IPS-18c (cell line): Measurements from ENCODE around the gene C14orf93.

Experiments used
- H3K4me3 ChIP-seq: 2 replicates; pipeline ENCODE4 v1.7.0; 2013; ENCODE audit warnings: low read depth, mild to moderate bottlenecking, low read length, moderate library complexity; ENCODE audit not compliant: insufficient read depth
- H3K9me3 ChIP-seq: one replicate; pipeline ENCODE4 v1.6.1; 2013; ENCODE audit warnings: mild to moderate bottlenecking, low read length, moderate library complexity; ENCODE audit not compliant: control insufficient read depth, insufficient read depth

Gene C14orf93

GRCh38 chr14:23047751-23048693 lies 38.1 kb upstream of the C14orf93 start:
- Histone ChIP-seq H3K9me3 (no peaks in the 10 kb centered on the region), H3K4me3 (no peak overlapping the region)

DNA sequence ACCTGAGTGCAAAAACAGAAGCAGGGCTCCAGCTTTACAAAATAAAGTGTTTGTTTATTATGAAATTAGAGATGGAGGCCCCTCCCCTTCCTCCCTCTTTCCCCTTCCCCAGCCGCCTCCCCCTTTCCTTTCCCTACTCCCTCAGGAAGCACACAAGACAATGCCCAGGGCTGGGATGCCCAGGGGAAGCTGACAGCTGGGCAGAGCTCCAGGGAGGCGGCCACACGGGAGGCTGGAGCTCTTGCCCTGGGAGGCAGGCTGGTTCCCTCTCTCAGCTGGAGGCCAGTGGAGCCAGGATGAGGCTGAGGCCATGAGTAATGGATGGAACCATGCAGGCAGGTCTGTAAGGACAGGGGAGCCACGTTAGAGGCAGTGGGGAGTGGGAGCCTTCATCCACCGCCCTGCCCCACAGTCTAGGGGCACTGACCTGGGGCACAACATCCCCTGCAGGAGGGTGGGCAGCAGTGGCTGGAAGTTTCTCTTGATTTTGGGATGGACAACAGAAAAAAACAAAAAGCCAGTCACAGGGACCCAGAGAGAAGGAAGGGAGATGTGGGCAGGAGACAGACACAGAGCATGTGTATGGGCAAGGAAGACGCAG lies 37.2 kb upstream of the C14orf93 start:
- no peaks in the 10 kb centered on the region for H3K9me3 ChIP-seq

GRCh38 chr14:23045419-23046357 lies 35.7 kb upstream of the C14orf93 start:
- H3K9me3 ChIP-seq, result no peaks in the 10 kb centered on the region

More for the DNA sequence above, 37.2 kb upstream of the C14orf93 start:
- H3K4me3 ChIP-seq, result no peak overlapping the region

DNA sequence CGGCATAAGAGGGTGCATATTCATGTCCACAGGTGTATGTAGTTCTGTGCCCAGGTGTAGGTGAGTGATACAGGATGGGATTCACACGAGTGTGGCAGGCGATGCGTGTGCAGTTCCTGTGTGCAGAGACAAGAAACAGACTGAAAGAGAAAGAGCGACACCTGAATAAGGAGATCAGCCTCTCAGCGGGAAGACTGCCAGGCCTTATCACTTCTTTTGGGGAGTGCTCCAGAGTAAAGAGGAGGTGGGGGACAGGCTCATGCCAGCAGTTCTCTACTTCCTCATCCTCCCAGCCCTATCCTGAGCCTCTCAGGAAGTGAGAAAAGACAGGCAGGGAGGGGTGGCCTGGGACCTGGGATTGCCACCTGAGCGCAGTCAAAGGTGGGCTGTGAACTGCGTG lies 34.9 kb upstream of the C14orf93 start:
- H3K4me3 ChIP-seq, result no peak overlapping the region
- no peaks in the 10 kb centered on the region for H3K9me3 ChIP-seq

More at GRCh38 chr14:23045419-23046357, 35.7 kb upstream of the C14orf93 start:
- no peak overlapping the region for H3K4me3 ChIP-seq

- H3K9me3 ChIP-seq, result no peaks in the 10 kb centered on the region
- no peak overlapping the region for H3K4me3 ChIP-seq
These were observed 33.8 kb upstream of the C14orf93 start for GRCh38 chr14:23043754-23044153.

DNA sequence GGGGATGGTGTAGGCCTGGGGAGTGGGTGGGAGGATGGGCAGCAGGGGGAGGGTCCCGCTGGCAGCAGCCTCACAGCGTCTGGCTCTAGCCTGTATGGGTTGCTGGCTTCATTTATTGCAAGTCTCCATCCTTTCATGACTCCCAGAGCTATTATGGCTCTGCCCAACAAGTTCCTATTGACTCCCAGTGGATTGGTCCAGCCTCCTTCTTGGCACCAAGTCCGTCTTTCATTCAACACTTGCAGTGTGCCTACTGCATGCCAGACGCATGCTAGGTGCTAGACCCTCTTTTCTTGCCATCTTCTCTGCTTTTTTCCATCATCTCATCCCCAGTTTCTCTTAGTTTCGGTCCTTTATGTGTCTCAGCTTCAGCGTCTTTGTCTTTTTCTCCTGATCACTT lies 33.2 kb upstream of the C14orf93 start:
- Histone ChIP-seq H3K4me3 (no peak overlapping the region), H3K9me3 (no peaks in the 10 kb centered on the region)

DNA sequence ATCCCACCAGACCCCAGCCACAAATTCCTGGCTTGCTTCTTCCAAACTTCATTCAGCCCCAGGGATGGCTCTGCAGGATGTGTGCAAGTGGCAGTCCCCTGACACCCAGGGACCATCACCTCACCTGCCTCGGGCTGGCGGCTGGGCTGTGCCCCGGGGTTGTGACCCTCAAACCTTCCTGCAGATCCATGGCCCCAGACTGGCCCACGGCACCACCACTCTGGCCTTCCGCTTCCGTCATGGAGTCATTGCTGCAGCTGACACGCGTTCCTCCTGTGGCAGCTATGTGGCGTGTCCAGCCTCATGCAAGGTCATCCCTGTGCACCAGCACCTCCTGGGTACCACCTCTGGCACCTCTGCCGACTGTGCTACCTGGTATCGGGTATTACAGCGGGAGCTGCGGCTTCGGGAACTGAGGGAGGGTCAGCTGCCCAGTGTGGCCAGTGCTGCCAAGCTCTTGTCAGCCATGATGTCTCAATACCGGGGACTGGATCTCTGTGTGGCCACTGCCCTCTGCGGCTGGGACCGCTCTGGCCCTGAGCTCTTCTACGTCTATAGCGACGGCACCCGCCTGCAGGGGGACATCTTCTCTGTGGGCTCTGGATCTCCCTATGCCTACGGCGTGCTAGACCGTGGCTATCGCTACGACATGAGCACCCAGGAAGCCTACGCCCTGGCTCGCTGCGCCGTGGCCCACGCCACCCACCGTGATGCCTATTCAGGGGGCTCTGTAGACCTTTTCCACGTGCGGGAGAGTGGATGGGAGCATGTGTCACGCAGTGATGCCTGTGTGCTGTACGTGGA lies 32.4 kb upstream of the C14orf93 start, which contains the start of gene PSMB11:
TSS of gene PSMB11 (plus strand) at position 51 of the 804 bp plus-strand sequence. CDS start at position 65, 14 bp downstream.
- Histone ChIP-seq H3K9me3 (no peaks in the 10 kb centered on the region), H3K4me3 (no peak within 1 kb of the TSS)

DNA sequence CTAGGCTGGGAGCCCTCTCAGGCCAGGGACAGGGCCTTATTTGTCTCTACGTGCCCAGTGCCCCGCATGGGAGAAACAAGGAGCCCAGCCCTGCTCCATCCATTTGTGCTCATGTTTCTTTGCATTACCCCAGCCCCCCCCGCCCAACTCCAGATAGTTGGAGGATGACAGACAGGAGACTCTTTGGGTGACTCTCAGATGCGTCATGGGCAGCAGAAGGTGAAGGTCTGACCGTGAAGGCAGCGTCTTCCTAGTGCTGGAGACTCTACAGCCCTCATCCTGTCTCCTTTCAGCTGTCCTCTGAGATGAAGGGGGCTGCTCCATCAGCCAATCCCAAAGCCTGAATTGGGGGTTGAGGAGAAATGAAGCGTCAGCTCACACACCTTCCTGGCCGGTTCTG lies 31.8 kb upstream of the C14orf93 start:
- Histone ChIP-seq H3K4me3 (no peak overlapping the region), H3K9me3 (no peaks in the 10 kb centered on the region)

- H3K9me3 ChIP-seq, result no peaks in the 10 kb centered on the region
- H3K4me3 ChIP-seq, result no peak overlapping the region
These were observed 30.2 kb upstream of the C14orf93 start for GRCh38 chr14:23040100-23040499.

GRCh38 chr14:23035303-23036144 lies 25.6 kb upstream of the C14orf93 start:
- Histone ChIP-seq H3K4me3 (peak overlapping the region; percentile 90; the same call in 1 of the 2 replicates), H3K9me3 (no peaks in the 10 kb centered on the region)

- Histone ChIP-seq H3K4me3 (peak within 1 kb of the TSS; percentile 90), H3K9me3 (no peaks in the 10 kb centered on the region)
These were observed 24.8 kb upstream of the C14orf93 start, which contains the start of gene PSMB5 for GRCh38 chr14:23034498-23035302. Gene PSMB5 (minus strand): TSS chr14:23034900. CDS start chr14:23034881, 19 bp downstream.

DNA sequence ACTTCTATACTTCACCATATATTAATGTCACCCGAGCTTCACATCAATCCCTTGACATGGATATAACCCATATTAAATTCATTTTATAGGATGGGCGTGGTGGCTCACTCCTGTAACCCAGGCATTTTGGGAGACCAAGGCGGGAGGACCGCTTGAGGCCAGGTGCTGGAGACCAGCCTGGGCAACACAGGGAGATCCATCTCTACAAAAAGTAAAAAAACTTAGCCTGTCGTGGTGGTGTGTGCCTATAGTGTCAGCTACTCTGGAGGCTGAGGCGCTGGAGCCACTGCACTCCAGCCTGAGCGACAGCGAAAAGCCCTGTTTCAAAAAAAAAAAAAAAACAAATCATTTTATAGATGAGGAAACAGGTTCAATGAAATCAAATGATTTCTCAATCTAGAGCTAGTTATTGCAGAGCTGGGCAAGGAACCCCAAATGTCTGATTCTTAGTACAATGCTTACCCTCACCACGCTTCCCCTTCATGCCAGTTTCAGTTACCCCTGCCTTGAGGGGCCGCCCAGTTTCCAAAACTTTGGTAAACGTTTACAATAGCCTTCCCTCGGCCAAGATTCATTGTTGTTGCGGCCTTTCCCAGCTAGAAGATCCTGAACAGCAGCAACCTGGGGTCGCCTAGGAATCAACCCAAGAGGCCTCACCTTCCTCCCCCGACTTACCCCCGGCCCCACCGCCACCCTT lies 24.0 kb upstream of the C14orf93 start:
- Histone ChIP-seq H3K9me3 (no peaks in the 10 kb centered on the region), H3K4me3 (peak overlapping the region; percentile 90)

DNA sequence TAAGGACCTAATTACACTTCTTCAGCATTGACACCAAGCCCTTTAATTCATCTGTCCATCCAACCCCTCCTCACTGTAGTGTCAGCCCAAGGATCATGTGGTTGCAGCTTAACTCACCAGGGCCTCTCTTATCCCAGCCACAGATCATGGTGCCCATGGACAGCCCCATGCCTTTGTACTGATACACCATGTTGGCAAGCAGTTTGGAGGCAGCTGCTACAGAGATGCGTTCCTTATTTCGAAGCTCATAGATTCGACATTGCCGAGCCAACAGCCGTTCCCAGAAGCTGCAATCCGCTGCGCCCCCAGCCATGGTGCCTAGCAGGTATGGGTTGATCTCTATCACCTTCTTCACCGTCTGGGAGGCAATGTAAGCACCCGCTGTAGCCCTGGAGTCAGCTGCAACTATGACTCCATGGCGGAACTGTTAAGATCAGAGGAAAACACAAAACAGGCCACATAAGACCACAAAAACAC lies 23.3 kb upstream of the C14orf93 start:
- H3K9me3 ChIP-seq, result no peaks in the 10 kb centered on the region
- peak overlapping the region; percentile 90 for H3K4me3 ChIP-seq

DNA sequence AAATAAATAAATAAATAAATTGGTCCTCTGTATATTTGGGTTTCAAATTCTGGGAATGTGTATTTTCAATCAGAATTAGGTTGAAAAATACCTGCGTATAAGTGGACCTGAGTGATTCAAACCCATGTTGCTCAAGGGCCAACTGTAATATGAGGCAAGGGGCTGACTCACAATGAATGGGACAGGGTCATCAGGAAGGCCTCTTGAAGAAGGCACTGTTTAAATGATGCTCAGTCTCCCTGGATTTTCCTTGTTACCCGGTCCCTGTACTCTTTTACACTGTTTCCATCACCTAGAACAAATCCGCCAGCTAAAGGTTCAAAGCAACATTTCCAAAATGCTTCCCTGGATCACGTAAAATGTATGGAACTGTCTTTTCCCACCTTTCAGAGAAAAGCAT lies 21.0 kb upstream of the C14orf93 start:
- Histone ChIP-seq H3K4me3 (no peak overlapping the region), H3K9me3 (no peaks in the 10 kb centered on the region)
